Measurements from ENCODE around the gene SSPN. TPM values are rescaled to one million over a fixed set of nuclear protein-coding genes. Genes with fewer than 3 reads are reported as not detected.

SSPN gene
- total RNA-seq, 4 donors from 2014 or later: 4.5 to 19.0 (median 11.8) TPM

DNA sequence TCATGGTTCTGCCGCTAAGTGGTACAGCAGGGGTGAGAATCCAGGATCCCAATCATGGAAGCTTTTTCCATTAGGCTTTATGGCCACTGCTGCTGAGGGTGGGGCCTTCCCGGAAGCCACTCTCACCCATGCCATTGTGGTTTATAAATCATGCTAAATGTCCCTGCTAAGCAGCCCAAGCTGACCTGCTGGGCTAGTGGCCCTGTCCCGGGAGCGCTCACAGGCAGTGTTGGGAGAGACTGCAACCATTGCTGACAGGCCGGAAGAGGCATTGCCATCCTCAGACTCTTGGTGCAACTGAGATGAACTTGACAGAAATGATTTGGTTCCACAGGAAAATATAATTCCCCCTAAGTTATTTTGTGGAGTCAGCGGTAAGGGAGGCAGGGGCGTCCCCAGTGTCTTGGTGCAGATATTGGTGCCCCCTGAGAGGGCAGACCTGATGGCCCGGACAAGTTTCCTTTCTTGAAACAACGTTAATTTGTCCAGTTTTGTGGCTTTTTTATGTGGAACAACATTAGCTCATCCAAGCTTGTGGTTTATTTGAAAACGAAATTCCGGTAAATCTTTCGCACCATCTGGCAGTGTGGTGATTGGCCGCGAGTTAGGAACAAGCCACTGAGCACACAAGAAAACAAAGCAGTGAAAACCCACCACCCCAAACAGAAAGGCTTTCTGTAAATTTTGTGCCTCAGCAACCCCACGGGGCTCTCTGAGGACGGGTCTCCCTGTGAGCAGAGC, 82.3 kb downstream of the SSPN start:
- WGBS: 81% methylated on average over 13 of the region's 16 CpGs
- no peaks in the 10 kb centered on the region for H3K9me3 ChIP-seq
- TF ChIP-seq POLR2AphosphoS5 (IDR thresholded peaks at IDR 0.05): no peak
- TF ChIP-seq EP300 (IDR thresholded peaks at IDR 0.05): no peak
- TF ChIP-seq CTCF (IDR thresholded peaks at IDR 0.05): no peak
- TF ChIP-seq POLR2A (IDR thresholded peaks at IDR 0.05): no peak
- H3K36me3 ChIP-seq: no peaks in the 10 kb centered on the region
- H3K27me3 ChIP-seq: no peaks in the 10 kb centered on the region
- H3K4me1 ChIP-seq: peaks cover 34% of the 10 kb centered on the region
- H3K27ac ChIP-seq: no peak overlapping the region
- no peak overlapping the region for H3K4me3 ChIP-seq
- no peak for DNase-seq (ENCODE audit: low spot score in 2 of 2)

DNA sequence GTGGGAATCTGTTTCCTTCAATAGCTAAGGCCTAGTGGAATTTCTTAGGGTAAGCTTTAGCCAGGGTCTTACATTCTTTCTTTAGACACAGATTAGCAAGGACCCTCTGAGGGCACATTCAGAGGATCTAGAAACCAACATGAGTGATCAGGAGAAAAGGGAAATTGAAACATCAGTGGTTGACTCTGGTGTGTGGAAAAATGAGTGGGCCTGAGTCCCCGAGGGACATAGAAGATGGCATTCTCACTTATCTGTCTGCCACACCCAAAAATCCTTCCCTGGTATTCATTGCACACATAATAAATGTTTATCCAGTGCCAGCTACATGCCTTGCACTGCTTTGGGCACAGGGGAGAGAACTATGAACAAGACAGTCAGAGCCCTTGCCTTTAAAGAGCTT, 82.9 kb downstream of the SSPN start:
- WGBS: 27% methylated on average over 1 of the region's 1 CpG
- no peak overlapping the region for H3K4me3 ChIP-seq
- no peaks in the 10 kb centered on the region for H3K9me3 ChIP-seq
- H3K27ac ChIP-seq: no peak overlapping the region
- no peaks in the 10 kb centered on the region for H3K27me3 ChIP-seq
- H3K36me3 ChIP-seq: no peaks in the 10 kb centered on the region
- DNase-seq (ENCODE audit: low spot score in 2 of 2): no peak
- no peak for TF ChIP-seq POLR2A (IDR thresholded peaks at IDR 0.05)
- TF ChIP-seq EP300 (IDR thresholded peaks at IDR 0.05): no peak
- no peak for TF ChIP-seq CTCF (IDR thresholded peaks at IDR 0.05)
- TF ChIP-seq POLR2AphosphoS5 (IDR thresholded peaks at IDR 0.05): no peak
- peaks cover 30% of the 10 kb centered on the region for H3K4me1 ChIP-seq

- Histone ChIP-seq H3K27me3 (no peaks in the 10 kb centered on the region), H3K36me3 (no peaks in the 10 kb centered on the region), H3K27ac (no peak overlapping the region), H3K4me1 (peaks cover 28% of the 10 kb centered on the region), H3K9me3 (no peaks in the 10 kb centered on the region), H3K4me3 (no peak overlapping the region)
- 78% methylated on average over 5 of the region's 5 CpGs for WGBS
- TF ChIP-seq POLR2AphosphoS5 (IDR thresholded peaks at IDR 0.05) (no peak), EP300 (IDR thresholded peaks at IDR 0.05) (no peak), CTCF (IDR thresholded peaks at IDR 0.05) (no peak), POLR2A (IDR thresholded peaks at IDR 0.05) (no peak)
- DNase-seq (ENCODE audit: low spot score in 2 of 2): no peak
These were observed 83.3 kb downstream of the SSPN start for GRCh38 chr12:26278666-26279065.

GRCh38 chr12:26279091-26279490, 83.7 kb downstream of the SSPN start:
- TF ChIP-seq POLR2AphosphoS5 (IDR thresholded peaks at IDR 0.05) (no peak), EP300 (IDR thresholded peaks at IDR 0.05) (no peak), CTCF (IDR thresholded peaks at IDR 0.05) (no peak), POLR2A (IDR thresholded peaks at IDR 0.05) (no peak)
- no peaks in the 10 kb centered on the region for H3K27me3 ChIP-seq
- no peak for DNase-seq (ENCODE audit: low spot score in 2 of 2)
- H3K36me3 ChIP-seq: no peaks in the 10 kb centered on the region
- no peaks in the 10 kb centered on the region for H3K9me3 ChIP-seq
- H3K27ac ChIP-seq: no peak overlapping the region
- H3K4me1 ChIP-seq: peaks cover 23% of the 10 kb centered on the region
- H3K4me3 ChIP-seq: no peak overlapping the region

- Histone ChIP-seq H3K36me3 (no peaks in the 10 kb centered on the region), H3K27me3 (no peaks in the 10 kb centered on the region), H3K27ac (no peak overlapping the region), H3K4me1 (peaks cover 17% of the 10 kb centered on the region), H3K9me3 (no peaks in the 10 kb centered on the region), H3K4me3 (no peak overlapping the region)
- no peak for TF ChIP-seq CTCF (IDR thresholded peaks at IDR 0.05)
- no peak for TF ChIP-seq POLR2AphosphoS5 (IDR thresholded peaks at IDR 0.05)
- no peak for TF ChIP-seq POLR2A (IDR thresholded peaks at IDR 0.05)
- no peak for TF ChIP-seq EP300 (IDR thresholded peaks at IDR 0.05)
- DNase-seq (ENCODE audit: low spot score in 2 of 2): no peak
- WGBS: 95% methylated on average over 5 of the region's 5 CpGs
These were observed 84.5 kb downstream of the SSPN start for GRCh38 chr12:26279908-26280307.
